NCI-H187 (cell line): ENCODE measurements around the gene DOK6.

Source experiments
- DNase-seq, 2 experiments: peaks; one replicate each; lab custom pipeline; 2025; lab: John Stamatoyannopoulos, UW

Gene DOK6

DNA sequence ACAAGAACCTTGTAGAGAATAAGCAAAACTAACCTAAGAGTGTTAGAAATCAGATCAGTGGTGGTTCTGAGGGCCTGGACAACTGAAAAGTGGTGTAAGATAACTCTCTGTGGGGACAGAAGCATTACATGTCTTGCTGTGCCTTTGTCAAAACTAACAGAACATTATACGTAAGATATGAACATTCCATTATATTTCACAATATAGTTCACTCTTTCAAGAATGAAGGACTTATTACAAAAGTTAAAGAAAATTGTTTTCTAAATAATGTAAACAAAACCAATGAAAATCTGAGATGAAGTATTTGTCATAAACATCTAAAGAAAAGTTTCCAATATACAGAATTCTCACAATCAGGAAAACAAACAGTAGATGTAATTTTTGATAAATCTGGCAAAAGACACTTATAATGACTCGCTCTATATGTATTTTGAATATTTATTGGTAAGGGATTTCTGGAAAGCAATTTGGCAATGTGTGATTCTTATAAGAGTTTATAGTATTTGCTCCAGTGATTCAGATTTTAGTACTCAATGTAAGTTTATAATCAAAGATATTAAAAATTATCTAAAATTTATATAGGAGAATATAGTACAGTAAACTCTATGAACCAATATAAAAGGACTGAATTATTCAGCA is 288.6 kb downstream of the DOK6 start:
- DNase-seq: no peak

- DNase-seq: no peak
Observed at GRCh38 chr18:69691008-69691760, 290.5 kb downstream of the DOK6 start.

DNA sequence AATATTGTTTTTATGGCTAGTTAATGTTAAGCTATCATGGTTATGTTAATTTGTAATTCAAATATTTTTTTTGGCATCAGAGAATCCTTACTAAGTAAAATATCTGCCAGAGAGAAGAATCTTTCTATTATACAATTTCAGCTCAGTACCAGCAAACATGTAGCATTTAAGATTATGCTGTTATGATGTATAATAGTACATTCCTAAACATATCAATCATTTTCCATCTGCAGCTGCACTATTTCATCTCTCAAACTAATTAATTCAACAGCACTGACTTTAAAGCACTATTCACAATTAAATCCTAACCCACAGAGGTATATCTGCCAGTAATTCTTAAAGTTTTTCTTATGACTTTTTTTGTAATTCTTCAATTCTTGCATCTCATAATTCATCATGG is 296.4 kb downstream of the DOK6 start:
- no peak for DNase-seq

GRCh38 chr18:69697689-69698088 is 297.0 kb downstream of the DOK6 start:
- no peak for DNase-seq

GRCh38 chr18:69701305-69701704 is 300.6 kb downstream of the DOK6 start:
- DNase-seq: no peak

GRCh38 chr18:69703461-69703860 is 302.8 kb downstream of the DOK6 start:
- DNase-seq: no peak

DNA sequence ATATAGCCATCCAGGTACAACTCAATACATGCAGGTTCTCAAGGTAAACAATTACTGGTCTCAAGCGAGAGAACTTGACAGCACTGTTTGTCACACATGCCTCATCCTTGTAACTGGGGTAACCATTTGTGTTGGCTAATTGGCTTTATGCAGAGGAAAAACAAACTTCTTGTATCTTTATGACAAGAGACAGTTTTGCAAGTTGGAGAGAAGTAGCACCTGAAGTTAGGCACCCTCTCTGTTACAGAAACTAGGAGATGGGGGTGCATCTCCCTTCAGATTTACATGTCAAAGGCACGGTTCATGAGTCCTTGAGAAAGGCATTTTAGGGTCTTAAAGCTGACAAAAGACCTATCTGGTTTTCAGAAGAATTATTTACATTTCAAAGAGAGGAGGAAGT is 305.3 kb downstream of the DOK6 start:
- DNase-seq: no peak

GRCh38 chr18:69708844-69709243 is 308.2 kb downstream of the DOK6 start:
- DNase-seq: no peak

- DNase-seq: no peak
Observed at GRCh38 chr18:69715191-69715795, 314.6 kb downstream of the DOK6 start.

GRCh38 chr18:69717586-69717985 is 316.9 kb downstream of the DOK6 start:
- no peak for DNase-seq

GRCh38 chr18:69718912-69719547 is 318.3 kb downstream of the DOK6 start:
- DNase-seq: no peak

DNA sequence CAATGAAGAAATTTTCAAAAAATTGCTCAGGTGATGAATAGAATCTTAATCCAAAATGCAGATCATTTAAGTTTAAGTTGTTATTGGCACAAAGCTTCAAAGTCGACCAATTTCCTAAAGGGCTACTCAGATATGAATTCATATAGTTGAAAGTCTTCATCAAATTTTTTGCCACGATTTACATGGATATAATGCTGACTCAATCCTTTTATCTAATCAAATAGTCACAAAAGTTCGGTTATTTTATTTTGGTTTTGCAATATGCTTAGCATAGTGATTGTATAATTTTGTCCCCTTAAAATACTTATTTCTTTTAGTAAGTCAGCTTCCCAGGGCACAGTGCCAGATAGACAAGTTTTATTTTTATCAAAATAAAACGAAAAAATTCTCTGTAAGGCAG is 319.7 kb downstream of the DOK6 start:
- no peak for DNase-seq

- no peak for DNase-seq
Observed at GRCh38 chr18:69723434-69723833, 322.7 kb downstream of the DOK6 start.

GRCh38 chr18:69725009-69725408 is 324.3 kb downstream of the DOK6 start:
- DNase-seq: no peak

DNA sequence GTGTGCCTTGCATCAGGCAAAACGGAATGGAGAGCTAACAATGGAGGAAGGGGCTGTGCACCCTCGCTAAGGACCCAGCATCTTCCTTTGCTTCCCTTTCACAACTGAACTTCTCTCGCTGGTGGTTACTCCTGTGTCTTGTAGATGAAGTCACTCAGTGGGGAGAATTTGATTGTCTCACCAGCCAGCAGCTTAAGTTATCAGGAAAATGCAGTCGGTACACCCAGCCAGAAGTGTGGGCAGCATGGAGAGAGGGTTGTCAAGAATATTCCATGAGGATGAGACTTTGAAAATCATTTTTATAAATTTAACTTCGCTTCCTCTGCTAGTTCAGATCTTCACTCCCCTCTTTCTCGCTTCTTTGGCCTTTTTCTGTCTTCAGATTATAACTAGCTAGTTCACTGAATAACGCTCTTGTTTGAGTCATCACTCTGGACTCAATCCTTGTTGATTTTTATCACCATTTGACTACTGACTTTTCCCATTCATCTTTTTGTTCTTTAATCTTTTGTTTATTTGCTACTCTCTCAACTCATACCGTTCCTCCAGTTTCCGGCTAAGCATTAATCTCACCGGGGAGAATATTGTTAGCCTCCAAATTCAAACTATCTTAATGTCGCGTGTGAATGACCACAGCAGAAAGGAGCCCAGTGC is 325.3 kb downstream of the DOK6 start:
- no peak for DNase-seq

- no peak for DNase-seq
Observed at GRCh38 chr18:69727912-69728572, 327.4 kb downstream of the DOK6 start.

GRCh38 chr18:69730664-69731063 is 330.0 kb downstream of the DOK6 start:
- no peak for DNase-seq

- DNase-seq: no peak
Observed at GRCh38 chr18:69734536-69734935, 333.8 kb downstream of the DOK6 start.

- DNase-seq: no peak
Observed at GRCh38 chr18:69736730-69737129, 336.0 kb downstream of the DOK6 start.

GRCh38 chr18:69737851-69738250 is 337.2 kb downstream of the DOK6 start:
- no peak for DNase-seq

DNA sequence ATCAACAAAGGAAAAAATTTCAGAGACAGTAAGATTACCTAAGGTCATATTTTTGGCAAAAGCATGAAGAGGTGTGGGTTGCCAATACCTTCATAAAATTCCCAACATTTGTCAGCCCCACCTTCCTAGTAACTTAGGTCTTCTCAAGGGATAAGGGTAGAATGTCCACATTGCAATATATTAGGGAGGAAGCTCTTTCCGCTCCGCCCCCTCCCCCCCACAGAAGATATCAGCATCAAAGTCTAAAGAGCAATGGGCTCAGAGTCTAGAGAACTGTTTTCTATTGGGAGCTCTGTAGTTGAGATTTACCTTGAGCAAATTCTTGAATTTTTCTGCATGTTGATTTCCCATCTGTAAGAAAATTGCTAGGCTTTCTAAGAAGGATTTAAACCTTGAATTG is 346.7 kb downstream of the DOK6 start:
- DNase-seq: no peak
